NCI-H2081 (cell line): ENCODE data around the gene GALNT16.

ENCODE experiments used
- DNase-seq, 2 experiments: peaks; one replicate each; lab custom pipeline; 2025; lab: John Stamatoyannopoulos, UW

GALNT16 gene

DNA sequence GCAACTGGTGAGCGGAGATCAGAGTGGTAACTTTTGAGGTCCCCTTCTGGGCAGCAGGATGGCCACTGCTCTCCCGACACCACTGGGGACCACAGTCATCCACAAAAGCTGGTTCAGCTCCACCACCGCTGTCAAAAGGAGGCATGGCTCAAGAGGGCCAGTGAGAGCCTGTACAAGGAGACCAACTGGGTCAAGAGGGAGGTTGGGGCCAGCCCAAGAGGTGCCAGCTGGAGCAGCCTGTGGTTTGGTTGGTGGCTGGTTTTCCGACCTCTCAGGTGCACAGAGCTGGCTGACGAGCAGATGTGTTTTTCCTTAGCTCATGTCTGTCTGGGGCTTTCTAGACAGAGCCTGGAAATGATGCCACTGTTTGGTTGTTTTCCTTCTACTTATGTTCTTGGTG, 78.0 kb downstream of the GALNT16 start:
- DNase-seq = no peak

DNA sequence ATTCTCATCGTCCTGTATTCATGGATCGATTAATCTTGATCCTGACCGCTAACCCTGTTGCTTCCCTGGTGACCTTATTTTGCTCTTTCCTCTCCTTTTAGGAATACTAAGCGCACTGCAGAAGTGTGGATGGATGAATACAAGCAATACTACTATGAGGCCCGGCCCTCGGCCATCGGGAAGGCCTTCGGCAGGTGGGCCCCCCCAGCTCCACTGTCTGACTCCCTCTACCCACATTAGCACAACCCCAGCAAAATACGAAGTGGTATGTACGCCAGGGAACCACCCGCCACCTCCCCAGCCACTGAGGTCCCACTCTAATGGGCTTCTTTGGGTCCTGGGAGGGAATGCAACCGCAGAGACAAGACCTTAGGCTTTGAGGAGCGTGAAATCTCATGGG, 79.5 kb downstream of the GALNT16 start:
- DNase-seq = no peak

GRCh38 chr14:69342928-69343525, 83.1 kb downstream of the GALNT16 start:
- DNase-seq = no peak

- DNase-seq = no peak
Measured at GRCh38 chr14:69344171-69344570, 84.2 kb downstream of the GALNT16 start.

- no peak for DNase-seq
Measured at GRCh38 chr14:69345402-69345801, 85.4 kb downstream of the GALNT16 start.

- no peak for DNase-seq
Measured at GRCh38 chr14:69346710-69347109, 86.8 kb downstream of the GALNT16 start.

DNA sequence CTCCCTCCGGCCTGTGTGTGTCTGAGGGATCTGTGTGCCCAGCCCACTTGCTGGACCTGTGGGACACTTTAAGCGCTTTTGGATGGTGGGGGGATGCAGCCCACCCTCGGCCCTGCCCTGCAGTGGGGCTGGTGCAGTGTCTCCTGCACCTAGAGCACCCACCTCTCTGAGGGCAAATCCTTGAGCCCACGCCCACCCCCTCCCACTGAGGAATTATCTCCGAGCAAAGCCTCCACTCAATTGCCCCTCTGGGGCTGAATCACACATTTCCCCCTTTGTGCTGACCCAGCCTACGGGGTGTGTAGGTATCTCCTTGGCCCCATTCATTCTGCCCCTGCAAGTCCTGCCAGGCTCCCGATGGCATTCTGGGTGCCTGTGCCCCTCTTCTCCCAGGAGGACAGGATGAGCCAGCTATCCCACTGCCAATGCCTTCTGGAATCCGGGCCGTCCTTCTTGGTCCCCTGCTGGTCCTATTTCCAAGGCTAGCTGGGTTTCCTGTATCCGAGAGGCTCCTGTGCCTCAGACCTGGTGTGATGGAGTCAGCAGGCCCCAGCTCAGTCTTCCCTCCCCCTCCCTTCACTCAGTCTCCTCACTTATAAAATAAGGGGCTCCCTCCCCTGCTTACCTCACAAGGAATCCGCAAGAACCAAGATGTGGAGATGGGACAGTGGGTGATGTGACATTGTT, 89.3 kb downstream of the GALNT16 start:
- DNase-seq = no peak

DNA sequence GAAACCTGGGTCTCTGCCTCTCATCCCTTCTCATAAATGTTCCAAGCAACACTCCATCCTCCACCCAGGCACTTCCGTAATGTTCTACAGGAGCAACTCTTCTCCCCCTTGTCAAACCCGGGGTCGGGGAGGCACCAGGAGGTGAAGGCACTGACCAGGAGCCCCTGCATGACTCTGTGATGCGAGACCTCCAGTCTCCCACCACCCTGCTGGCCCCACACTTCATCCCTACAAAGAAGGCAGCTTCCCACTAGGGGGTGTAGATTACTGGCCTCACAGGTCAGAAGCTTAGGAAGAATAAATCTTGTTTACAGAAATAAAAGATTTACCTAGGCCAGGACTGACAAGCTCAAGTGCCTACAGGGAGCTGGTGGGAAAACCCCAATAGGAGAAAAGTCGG, 90.9 kb downstream of the GALNT16 start:
- DNase-seq = no peak

DNA sequence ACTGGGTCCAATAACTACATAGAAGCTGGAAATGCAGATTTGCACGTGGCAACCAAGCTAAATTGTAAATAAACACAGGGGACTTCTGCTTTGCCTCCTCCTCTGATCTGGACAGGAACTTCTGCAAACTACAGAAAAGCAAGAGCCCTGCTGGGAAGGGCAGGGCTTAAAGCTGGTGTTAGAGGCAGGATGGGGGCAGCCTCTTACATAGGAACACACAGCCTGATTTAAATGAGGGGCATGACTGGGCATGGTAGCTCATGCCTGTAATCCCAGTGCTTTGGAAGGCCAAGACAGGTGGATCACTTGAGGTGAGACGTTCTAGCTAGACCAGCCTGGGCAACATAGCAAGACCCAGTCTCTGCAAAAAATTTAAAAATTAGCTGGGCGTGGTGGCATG, 91.4 kb downstream of the GALNT16 start:
- DNase-seq = no peak

GRCh38 chr14:69351911-69352310, 92.0 kb downstream of the GALNT16 start:
- DNase-seq = no peak

GRCh38 chr14:69353168-69353567, 93.2 kb downstream of the GALNT16 start:
- DNase-seq = no peak

DNA sequence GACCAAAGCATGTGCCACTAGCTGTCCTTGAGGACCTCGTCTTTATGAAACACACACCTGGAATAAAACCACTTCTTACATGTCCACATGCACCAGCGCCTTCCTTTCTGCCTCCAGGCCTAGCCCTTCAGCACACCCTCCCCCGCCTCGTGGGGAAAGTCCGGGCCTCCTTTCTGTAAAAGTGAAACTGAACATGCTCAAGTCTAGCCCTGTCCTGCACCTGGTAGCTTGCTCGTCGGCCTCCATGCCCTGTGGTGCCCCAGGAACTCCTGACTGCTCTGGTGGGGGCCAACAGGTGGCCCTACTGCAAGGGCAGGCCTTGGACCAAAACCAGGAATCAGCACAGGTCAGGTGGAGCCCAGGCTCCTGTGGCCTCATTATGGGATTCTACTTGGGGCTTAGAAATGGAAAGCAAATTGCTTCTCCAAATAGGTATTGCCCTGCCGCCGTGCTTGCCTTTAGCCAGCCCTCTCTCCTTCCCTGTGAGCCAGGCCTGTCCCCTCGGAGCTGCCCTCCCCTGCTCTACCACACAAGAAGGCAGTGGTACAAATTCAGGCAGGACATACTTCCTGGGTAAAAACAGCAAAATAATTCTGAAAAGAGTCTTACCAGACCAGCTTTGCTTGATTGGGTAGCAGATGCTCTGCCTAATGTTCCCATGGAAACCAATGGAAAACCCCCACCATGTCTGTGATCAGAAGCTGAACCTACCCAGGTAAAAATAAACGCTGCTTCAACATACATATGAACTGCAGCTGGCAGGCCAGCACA, 94.6 kb downstream of the GALNT16 start:
- no peak for DNase-seq

DNA sequence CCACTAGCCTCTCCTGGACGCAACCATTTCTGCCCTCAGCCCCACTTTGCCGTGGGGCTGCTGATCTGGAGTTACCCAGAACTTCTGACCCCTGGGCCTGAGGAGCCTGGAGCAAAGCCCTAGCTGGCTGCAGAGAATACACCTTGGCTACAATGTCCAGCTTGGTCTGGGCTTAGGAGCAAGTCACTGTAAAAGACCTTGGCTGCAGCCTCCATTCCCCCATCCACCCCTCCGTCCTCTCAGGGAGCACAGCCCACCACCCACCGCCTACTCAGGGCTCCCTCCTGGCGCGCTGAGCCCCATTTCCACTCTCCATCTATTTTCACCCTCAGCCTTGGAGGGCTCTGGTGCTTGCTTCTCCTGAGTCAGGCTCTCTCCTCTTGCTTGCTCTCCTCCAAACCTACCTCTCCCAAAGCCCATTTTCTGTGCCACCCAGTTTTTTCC, 95.2 kb downstream of the GALNT16 start:
- DNase-seq = no peak

GRCh38 chr14:69355607-69356281, 95.8 kb downstream of the GALNT16 start:
- no peak for DNase-seq

- no peak for DNase-seq
Measured at GRCh38 chr14:69356903-69357543, 97.1 kb downstream of the GALNT16 start.

- no peak for DNase-seq
Measured at GRCh38 chr14:69357544-69358200, 97.7 kb downstream of the GALNT16 start.

GRCh38 chr14:69358233-69358963, 98.4 kb downstream of the GALNT16 start:
- DNase-seq = no peak

DNA sequence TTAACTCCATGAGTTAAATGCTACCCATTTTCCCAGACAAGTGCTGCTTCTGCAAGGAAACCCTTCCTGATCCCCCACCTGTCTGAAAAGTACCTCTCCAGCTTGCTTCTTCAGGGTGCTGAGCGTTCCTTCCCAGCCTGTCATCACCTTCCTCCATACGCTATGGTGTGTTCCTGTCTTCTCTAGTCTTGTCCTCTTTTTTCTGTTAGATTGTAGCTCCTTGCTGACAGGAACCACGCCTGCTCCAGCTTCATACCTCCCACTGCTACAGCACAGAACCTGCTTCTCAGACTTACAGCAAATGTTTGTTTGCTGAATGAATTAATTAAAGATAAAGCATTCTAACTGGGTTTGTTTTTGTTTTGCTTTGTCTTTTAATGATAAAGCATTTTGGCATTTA, 99.0 kb downstream of the GALNT16 start:
- DNase-seq = no peak

DNA sequence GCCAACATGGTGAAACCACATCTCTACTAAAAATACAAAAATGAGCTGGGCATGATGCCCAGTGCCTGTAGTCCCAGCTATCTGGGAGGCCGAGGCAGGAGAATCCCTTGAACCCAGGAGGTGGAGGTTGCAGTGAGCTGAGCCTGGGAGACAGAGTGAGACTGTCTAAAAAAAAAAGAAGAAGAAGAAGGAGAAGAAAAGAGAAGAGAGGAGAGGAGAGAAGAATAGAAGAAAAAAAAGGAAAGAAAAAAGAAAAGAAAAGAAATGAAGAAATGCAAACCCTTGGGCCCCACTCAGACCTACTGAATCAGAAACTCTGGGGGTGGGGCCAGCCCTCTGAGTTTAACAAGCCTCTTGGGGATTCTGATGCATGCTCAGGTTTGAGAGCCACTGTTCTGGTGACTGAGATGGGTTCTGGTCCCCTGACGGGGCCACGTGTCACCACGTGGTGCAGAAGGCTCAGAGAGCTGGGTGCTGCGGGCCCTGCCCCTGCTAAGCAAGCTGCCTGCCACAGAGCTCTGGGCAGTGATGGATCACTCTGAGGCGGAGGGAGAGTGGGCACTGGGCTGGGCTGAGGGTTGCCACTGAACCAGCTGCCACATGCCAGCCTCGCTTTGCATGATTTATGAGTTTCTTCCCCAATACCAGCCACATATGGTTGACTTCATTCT, 100.6 kb downstream of the GALNT16 start:
- DNase-seq = no peak

GRCh38 chr14:69363055-69363454, 103.1 kb downstream of the GALNT16 start:
- no peak for DNase-seq
